ENCODE results near the gene PIANP.

GRCh38 chr12:6692888-6693287 is 7.7 kb downstream of the PIANP start:
- TF ChIP-seq CTCF (IDR thresholded peaks at IDR 0.05 in 4 of 5, conservative IDR thresholded peaks at IDR 0.05 in 1 of 5) (no peak), POLR2A (IDR thresholded peaks at IDR 0.05) (no peak)
